RWPE2 (cell line): ENCODE results near the gene BBX.

Experiments
- ATAC-seq: fragments of 200-7000 bp; cut with Tn5 transposase; 3 replicates; pipeline ENCODE4 v1.9.1; 2021; ENCODE audit warnings: low read depth
- DNase-seq: peaks from one replicate; pipeline ENCODE4 v3.0.0-alpha.2; 2020; ENCODE audit warnings: low spot score
- H3K27ac ChIP-seq: fragments of 450-650 bp; 2 replicates; pipeline ENCODE4 v1.5.1; 2017; ENCODE audit warnings: mild to moderate bottlenecking; ENCODE audit not compliant: poor library complexity, severe bottlenecking
- H3K27me3 ChIP-seq: fragments of 250-450 bp; sonication (Bioruptor Pico); 2 replicates; pipeline ENCODE4 v1.5.1; 2021; ENCODE audit warnings: mild to moderate bottlenecking, moderate library complexity; ENCODE audit not compliant: insufficient read depth, poor library complexity, severe bottlenecking
- H3K36me3 ChIP-seq: fragments of 250-450 bp; sonication (Bioruptor Pico); 2 replicates; pipeline ENCODE4 v1.5.1; 2020; ENCODE audit warnings: low read depth, mild to moderate bottlenecking, moderate library complexity
- H3K4me1 ChIP-seq: fragments of 250-450 bp; sonication (Bioruptor Pico); 2 replicates; pipeline ENCODE4 v1.5.1; 2021; ENCODE audit warnings: mild to moderate bottlenecking, moderate library complexity; ENCODE audit not compliant: insufficient read depth, poor library complexity, severe bottlenecking
- H3K4me3 ChIP-seq: fragments of 250-450 bp; sonication (Bioruptor Pico); 2 replicates; pipeline ENCODE4 v1.5.1; 2021; ENCODE audit warnings: mild to moderate bottlenecking, moderate library complexity; ENCODE audit not compliant: severe bottlenecking
- H3K9me3 ChIP-seq: fragments of 250-450 bp; sonication (Bioruptor Pico); 2 replicates; pipeline ENCODE4 v1.5.1; 2021; ENCODE audit warnings: mild to moderate bottlenecking, moderate library complexity; ENCODE audit not compliant: severe bottlenecking
- TF ChIP-seq, protein P1 (sequence below): fragments of 450-650 bp; IDR thresholded peaks from one replicate; pipeline ENCODE4 v1.5.1; 2017; ENCODE audit warnings: mild to moderate bottlenecking, moderate library complexity; ENCODE audit not compliant: poor library complexity, severe bottlenecking

The BBX gene

GRCh38 chr3:107665351-107665750, 142.6 kb downstream of the BBX start:
- DNase-seq (no peak), ATAC-seq (no peak)
- no peaks in the 10 kb centered on the region for H3K36me3 ChIP-seq
- TF ChIP-seq, protein P1, sequence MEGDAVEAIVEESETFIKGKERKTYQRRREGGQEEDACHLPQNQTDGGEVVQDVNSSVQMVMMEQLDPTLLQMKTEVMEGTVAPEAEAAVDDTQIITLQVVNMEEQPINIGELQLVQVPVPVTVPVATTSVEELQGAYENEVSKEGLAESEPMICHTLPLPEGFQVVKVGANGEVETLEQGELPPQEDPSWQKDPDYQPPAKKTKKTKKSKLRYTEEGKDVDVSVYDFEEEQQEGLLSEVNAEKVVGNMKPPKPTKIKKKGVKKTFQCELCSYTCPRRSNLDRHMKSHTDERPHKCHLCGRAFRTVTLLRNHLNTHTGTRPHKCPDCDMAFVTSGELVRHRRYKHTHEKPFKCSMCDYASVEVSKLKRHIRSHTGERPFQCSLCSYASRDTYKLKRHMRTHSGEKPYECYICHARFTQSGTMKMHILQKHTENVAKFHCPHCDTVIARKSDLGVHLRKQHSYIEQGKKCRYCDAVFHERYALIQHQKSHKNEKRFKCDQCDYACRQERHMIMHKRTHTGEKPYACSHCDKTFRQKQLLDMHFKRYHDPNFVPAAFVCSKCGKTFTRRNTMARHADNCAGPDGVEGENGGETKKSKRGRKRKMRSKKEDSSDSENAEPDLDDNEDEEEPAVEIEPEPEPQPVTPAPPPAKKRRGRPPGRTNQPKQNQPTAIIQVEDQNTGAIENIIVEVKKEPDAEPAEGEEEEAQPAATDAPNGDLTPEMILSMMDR: no peak
- H3K4me3 ChIP-seq: no peak overlapping the region
- H3K9me3 ChIP-seq: no peaks in the 10 kb centered on the region
- no peak overlapping the region for H3K27ac ChIP-seq
- H3K27me3 ChIP-seq: no peaks in the 10 kb centered on the region
- H3K4me1 ChIP-seq: peaks cover 24% of the 10 kb centered on the region

DNA sequence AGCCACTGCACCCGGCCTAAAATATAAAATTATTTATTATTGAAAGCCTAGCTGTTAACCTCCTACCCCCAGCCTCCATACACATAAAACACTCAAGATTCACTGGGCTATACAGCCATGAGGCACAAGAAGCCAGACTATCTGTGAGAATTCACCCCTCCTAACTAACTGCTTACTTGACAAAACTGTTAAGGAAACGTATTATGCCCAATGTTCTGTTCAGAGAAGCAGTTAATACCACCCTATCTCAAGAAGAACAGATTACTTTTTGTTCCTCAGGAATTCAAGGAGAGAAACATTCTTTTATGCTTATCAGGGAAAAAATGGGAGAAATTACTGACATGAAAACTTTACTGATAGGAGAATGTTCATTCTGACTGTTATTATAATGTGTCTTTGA, 144.1 kb downstream of the BBX start:
- ATAC-seq (no peak), DNase-seq (no peak)
- peaks cover 10% of the 10 kb centered on the region for H3K4me1 ChIP-seq
- TF ChIP-seq, protein P1: no peak
- H3K27me3 ChIP-seq: no peaks in the 10 kb centered on the region
- no peak overlapping the region for H3K27ac ChIP-seq
- no peak overlapping the region for H3K4me3 ChIP-seq
- no peaks in the 10 kb centered on the region for H3K36me3 ChIP-seq
- no peaks in the 10 kb centered on the region for H3K9me3 ChIP-seq

- Histone ChIP-seq H3K4me1 (peaks cover under 1% of the 10 kb centered on the region), H3K27ac (no peak overlapping the region), H3K27me3 (no peaks in the 10 kb centered on the region), H3K4me3 (no peak overlapping the region), H3K9me3 (no peaks in the 10 kb centered on the region), H3K36me3 (no peaks in the 10 kb centered on the region)
- TF ChIP-seq, protein P1: no peak
- DNase-seq: no peak
- ATAC-seq: no peak
These were observed 145.7 kb downstream of the BBX start for GRCh38 chr3:107668416-107668815.

GRCh38 chr3:107668963-107669362, 146.2 kb downstream of the BBX start:
- Histone ChIP-seq H3K9me3 (no peaks in the 10 kb centered on the region), H3K4me1 (no peaks in the 10 kb centered on the region), H3K36me3 (no peaks in the 10 kb centered on the region), H3K27ac (no peak overlapping the region), H3K27me3 (no peaks in the 10 kb centered on the region), H3K4me3 (no peak overlapping the region)
- ATAC-seq (no peak), DNase-seq (no peak)
- TF ChIP-seq, protein P1: no peak

DNA sequence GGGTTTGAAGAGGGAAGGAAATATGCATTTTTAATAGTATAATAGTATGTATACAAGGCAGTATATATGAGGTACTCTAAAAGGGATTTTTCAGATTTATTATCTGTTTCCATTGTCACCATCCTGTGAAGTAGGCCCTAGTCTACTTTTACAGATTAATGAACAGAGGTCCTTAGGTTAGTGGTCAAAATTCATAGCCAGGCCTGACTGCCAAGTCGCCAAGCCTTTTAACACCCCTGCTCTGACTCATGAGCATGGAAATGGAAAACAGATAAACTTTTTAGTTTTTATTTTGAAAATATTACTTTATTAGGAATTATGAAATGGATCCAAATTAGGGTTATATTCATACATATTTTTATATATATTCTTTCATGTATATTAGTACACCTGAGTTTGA, 146.9 kb downstream of the BBX start:
- Histone ChIP-seq H3K27me3 (no peaks in the 10 kb centered on the region), H3K4me1 (no peaks in the 10 kb centered on the region), H3K36me3 (no peaks in the 10 kb centered on the region), H3K27ac (no peak overlapping the region), H3K9me3 (no peaks in the 10 kb centered on the region), H3K4me3 (no peak overlapping the region)
- ATAC-seq (no peak), DNase-seq (no peak)
- TF ChIP-seq, protein P1: no peak
